HG03108 (cell line): ENCODE data around the gene FBXL4.

Experiments
- ATAC-seq: cut with Tn5 transposase; IDR thresholded peaks from one replicate; pipeline ENCODE4 v1.9.1; 2021; ENCODE audit warnings: moderate library complexity; ENCODE audit not compliant: unreplicated experiment

Gene FBXL4

GRCh38 chr6:98947411-98948292 is at the start of gene FBXL4:
FBXL4 (minus strand) TSS chr6:98947946; CDS start chr6:98926988, 20,958 bp downstream.
- peak; percentile 73 for ATAC-seq

DNA sequence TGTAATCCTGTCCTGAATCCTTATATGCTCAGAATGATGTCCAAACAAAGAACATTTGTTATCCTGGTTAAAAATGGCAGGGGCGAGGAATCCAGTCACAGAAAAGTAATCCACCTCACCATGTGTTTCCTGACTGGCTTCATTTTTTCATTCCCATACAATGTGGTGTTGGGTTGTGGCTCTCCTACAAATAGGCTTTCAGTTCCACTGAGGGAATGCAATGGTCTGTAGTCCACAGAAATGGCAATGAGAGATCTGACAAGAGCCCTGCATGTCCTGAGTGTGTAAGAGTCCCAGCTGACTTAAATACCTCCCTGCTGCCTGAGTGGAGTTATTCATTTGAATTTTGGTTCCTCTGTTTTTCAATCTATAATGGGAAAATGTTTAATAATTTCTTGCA is 47.4 kb upstream of the FBXL4 start:
- ATAC-seq = no peak

DNA sequence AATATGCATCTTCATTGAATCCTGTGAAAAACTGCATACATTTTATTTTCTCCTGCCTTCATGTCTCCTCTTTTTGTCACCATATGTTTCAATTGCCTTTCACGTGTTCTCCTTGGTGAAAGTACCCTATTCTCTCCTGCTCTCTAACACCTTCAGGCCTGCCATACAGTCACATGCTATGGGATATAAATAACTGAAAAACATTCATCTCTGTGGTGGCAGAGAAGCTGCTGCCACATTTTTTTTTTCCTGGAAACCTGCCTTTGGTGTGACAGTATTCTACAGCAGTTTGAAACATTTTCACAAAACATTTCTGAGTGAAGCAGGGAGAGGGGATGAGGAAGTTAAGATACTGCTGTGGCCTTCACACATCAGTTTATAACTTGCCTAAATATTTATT is 44.8 kb upstream of the FBXL4 start:
- no peak for ATAC-seq

- ATAC-seq = no peak
Observed at GRCh38 chr6:98986071-98986615, 38.4 kb upstream of the FBXL4 start.

GRCh38 chr6:98985391-98985790 is 37.6 kb upstream of the FBXL4 start:
- ATAC-seq = no peak

DNA sequence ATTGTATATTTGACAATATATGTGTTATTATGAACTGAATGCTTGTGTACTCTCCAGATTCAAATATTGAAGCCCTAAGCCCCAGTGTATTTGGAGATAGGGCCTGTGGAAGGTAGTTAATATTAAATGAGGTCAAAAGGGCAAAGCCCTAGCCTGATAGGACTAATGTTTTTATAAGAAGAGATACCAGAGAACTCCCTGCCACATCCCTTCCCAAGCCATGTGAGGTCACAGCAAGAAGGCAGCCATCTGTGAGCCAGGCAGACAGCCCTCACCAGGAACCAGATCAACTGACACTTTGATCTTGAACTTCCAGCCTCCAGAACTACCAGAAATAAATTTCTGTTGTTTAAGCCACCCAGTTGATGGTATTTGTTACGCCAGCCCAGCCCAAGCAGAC is 36.4 kb upstream of the FBXL4 start:
- ATAC-seq = no peak

DNA sequence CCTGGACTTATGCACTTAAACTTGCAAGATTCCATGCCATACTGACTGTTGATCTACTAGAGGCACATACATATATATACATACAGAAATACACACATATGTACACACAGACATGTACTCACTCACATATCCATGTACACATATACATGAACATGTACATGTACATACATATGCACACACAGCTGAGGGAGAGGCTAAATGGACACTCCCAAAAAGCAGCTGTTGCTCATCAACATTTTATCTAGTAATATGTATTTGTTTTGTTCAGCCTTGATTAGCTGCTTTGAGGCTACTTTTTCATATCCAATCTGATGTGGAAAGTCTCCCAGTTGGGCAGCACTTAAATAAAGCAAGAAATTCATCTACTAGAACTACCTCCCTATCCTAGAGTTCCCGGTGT is 33.7 kb upstream of the FBXL4 start:
- ATAC-seq = no peak

GRCh38 chr6:98980819-98981218 is 33.1 kb upstream of the FBXL4 start:
- no peak for ATAC-seq

DNA sequence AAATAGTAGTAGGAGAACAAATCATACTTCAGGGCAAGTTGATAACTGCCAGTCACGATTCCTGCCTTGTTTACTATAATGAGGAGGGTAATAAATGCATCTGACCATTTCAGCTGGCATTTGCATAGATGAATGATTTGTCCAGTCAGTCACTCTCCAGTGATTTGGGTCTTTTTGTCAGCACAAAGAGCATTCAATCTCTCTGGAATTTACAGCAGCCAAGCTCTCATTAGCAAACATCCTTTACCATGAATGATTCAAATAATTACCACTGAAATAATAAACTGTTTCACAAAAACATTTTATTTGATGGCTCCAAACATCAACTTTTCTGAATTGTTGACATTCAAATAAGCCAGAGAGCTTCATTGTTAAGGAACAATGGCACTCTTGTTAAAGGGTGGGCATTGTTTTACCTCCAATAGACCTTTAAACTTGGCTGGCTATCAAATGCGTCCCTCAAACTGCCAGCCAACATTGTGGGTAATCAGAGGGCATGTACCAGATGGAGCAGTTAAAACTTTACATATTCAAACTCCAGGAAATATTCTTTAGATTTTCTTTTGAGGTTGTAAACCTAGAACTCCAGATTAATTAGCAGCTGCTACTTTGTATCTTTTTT is 30.0 kb upstream of the FBXL4 start:
- ATAC-seq = no peak

- no peak for ATAC-seq
Observed at GRCh38 chr6:98976674-98977385, 29.1 kb upstream of the FBXL4 start.

- no peak for ATAC-seq
Observed at GRCh38 chr6:98975421-98975820, 27.7 kb upstream of the FBXL4 start.

DNA sequence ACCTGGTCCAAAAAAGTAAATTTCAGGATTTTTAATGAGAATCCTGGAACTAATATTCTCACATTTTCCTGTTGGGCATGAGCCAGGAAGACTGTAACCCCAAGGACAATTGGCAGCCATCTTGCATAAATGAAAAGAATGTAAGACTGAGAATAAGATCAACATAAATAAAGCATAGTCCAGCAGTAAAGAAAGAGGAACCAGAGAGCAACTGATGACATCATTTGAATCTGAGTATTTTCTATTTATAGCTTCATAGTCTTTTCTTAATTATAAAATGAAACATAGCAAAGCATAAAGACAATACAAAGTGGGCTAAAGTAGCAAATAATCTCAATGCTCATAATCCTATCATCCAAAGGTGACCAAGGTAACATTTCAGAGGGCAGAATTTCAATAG is 26.6 kb upstream of the FBXL4 start:
- ATAC-seq = no peak

- no peak for ATAC-seq
Observed at GRCh38 chr6:98973571-98973970, 25.8 kb upstream of the FBXL4 start.

- ATAC-seq = no peak
Observed at GRCh38 chr6:98971303-98971702, 23.6 kb upstream of the FBXL4 start.

GRCh38 chr6:98970469-98970868 is 22.7 kb upstream of the FBXL4 start:
- ATAC-seq = no peak

DNA sequence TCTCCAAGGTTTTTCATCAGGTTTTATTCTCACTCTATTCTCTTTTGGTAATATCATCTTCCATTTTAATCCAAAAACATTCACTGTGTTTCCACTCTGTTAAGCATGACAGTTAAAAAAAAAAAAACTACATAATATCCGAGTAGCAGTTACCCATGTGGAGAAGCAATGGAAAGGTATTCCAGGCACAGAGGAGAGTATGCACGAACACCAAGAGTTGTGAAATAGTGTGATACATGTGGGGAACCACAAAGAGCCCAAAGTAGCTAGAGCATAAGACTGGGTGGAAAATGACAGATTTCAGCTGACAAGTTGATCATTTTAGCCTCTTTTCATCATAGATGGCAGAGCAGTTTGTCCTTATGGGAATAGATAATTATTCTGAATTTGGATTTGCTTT is 19.9 kb upstream of the FBXL4 start:
- no peak for ATAC-seq

DNA sequence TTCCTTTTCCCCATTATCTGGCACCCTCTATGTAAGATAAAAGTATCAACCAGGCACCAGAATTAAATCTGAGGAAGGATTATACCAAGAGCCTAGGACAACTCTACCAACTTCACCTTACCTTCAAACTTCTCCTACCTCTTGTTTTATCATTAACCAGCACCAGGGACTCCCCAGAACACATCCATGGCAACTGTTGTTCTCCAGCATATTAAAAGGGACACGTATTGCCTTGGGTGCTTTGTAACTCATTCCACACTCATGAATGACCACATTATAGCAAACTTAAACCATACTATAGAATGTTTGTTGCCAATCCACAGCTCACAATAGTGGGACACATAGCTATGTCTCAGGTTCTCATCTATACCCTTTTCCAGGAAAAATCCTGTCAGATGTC is 11.9 kb upstream of the FBXL4 start:
- ATAC-seq = no peak

DNA sequence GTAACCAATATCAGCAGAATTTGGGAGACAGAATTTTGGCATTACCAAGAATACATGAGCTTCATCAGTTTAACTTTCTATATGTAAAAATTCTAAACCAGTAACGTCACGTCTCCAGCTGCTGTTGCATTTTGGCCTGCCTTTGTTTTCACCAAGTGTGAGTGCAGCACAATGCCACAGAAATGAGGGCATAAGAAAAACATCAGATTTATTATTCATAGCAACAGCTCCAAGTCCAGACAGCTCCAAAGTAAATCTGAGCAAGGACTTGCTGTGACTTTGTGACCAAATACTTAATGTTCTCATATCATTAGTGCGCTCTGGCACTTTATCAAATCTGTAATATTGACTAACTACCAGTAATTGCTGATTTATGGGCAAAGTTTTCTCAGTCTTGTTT is 11.0 kb upstream of the FBXL4 start:
- no peak for ATAC-seq

DNA sequence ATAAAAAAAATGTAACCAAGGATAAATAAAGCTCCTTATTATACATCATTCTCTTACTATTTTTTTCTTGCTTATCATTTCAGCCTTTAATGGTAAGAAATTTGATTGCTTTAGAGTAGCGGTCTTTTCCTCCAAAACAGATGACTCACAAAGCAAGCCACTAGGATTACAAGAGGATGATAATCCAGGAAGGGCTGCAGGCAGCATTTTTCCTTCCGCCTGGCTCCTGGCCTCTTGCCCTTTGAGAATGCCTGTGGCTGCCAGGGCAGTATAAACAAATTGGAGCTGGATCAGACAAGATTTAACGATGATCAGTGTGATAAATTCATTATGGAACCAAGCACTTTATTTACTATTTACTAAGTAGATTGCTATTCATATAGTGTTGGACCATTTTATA is 9.7 kb upstream of the FBXL4 start:
- ATAC-seq = no peak

DNA sequence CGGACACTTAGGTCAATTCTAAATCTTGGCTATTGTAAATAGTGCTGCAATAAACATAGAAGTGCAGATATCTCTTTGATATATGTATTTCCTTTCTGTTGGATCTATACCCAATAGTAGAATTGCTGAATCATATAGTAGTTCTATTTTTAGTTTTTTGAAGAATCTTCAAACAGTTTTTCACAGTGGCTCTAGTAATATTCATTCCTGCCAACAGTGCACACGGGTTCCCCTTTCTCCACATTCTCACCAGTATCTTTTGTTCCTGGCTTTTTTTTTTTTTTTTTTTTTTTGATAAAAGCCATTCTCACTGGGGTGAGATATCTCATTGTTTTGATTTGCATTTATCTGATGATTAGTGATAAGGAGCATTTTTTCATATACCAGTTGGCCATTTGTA is 1.8 kb upstream of the FBXL4 start:
- no peak for ATAC-seq

GRCh38 chr6:98946879-98947410 is 801 bp downstream of the FBXL4 start:
- peak; percentile 34 for ATAC-seq
